ENCODE measurements around the gene MSI2.

DNA sequence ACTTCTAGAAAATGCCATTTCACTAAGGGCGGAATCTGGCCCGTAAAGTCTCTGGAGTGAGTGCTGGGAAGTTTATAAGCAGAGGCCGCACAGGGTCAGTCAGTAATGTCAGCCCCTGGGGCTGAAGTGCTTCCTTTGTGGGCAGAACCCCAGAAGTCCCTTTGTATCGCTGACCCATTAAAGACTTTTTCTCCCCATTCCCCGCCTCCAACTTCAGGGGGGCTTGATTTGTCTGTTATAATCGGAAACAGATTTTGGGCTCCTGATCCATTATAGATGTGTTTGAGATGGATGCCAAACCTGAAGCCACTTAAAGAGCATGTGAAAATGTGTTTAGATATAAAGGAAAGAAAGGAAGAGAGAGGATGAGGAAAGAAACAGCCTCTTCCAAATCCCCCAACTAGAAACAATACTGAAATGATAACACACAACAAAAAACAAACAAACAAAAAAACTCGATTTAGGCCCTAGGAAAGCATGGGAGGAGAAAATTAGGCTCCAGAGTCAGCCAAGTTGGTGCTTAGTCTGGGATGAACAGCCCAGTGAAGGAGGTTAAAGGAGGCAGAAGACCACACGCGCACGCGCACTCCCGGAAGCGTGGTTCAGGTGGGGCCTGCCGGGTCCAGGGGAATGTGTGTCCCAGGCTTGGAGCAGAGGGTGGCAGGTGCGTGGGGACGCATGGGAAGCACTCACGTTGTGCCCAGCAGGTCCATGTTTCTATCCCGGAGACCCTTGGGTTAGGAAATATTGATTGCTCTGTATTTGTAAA lies 27.1 kb downstream of the MSI2 start:
- no peak for TF ChIP-seq EZH2 (IDR thresholded peaks at IDR 0.05)
- TF ChIP-seq POLR2AphosphoS5 (IDR thresholded peaks at IDR 0.05; ENCODE audit: borderline replicate concordance, low read depth, low read length): no peak
- no peak for TF ChIP-seq FOXP2 (optimal IDR thresholded peaks at IDR 0.05; ENCODE audit: control extremely low read depth, extremely low read length, insufficient read depth)

Data from SK-N-MC (cell line).